ENCODE measurements around the gene IMPG1.
"Not testable (repeated sequence)": the region's sequence is repeated elsewhere in the genome, so short reads cannot be mapped to it uniquely, and the experiment has no call there.

IMPG1 gene

DNA sequence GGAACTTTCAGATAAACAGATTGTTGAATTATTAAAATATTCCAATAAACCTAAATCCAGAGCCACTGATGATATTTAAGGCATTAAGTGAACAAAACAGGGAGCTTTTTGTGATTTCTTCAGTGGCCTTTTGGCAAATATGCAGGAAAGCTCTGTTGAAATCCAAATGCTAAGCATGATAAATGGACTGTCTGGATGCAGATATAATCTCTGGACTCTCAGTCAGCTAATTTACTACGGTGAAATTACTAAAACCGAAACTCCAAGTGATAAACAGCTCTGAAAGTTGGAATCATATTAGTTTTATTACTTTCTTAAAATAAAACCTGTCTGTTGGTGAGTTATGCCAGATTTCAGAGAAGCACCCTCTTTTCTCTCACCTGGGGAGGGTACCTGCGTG, 120.3 kb downstream of the IMPG1 start:
- no peak for DNase-seq (ENCODE audit: low read depth)

DNA sequence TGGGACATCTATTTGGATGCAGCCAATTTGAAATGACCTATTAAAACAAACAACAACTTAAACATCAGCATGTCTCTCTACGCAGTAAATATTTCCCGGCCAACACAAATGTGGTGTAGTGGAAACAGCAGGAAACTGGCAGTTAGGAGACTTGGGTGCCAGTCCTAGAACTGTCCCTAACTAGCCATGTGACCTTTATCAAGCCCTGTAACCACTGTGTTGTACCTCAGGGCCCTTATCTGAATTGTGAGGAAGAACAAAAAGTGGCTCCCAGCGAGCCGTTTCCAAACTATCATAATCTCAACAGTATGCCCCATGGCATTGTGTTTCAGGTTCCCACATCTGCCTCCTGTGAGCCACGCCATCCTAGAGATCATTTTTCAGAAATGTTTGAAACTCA, 124.5 kb downstream of the IMPG1 start:
- no peak for DNase-seq (ENCODE audit: low read depth)

DNA sequence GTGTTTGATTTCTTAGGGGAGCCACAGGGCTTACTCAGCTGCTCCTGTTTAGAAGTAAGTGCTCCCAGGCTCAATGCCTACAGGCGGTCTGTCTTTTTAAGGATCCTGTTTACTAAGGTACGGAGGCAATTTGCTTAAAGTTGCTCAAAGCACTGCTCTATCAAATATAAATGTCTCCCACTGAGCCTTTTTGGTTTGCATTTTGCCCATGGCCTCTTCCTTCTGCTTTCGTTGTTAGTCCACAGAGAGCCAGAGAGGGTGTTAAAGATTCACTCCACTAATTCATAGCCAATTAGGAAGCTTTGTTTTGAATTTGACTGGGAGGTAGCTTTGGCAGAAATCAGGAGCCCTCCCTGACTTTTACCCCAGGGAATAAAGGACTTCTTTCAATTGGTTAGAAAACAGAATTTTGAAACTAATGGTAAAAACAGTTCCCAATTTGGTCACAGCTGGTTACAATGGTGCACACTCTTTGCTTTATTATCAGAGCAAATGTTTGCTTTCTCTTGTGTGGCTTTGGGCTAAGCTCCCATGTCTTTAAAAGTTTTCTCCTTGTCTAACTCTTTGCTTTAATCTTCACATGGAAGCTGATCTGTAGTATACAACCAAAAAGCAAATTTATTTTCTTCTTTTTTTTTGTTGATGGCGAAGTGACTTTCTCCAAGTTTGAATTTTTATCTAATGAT, 126.2 kb downstream of the IMPG1 start:
- DNase-seq (ENCODE audit: low read depth), result no peak

DNA sequence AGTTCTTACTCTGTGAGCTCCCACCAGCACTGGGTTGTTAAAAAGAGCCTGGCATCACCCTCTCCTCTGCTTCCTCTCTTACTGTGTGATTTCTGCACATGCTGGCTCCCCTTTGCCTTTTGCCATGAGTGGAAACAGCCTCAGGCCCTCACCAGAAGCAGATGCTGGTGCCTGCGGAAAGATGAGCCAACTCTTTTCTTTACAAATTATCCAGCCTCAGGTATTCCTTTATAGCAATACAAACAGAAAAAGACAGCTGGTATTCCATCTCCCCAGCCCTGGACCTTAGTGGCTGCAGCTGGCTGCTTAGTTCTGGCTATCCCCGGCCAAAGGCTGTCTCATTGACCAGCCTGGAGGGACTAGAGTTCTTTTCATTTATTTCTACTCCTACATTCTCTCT, 129.1 kb downstream of the IMPG1 start:
- DNase-seq (ENCODE audit: low read depth), result no peak

DNA sequence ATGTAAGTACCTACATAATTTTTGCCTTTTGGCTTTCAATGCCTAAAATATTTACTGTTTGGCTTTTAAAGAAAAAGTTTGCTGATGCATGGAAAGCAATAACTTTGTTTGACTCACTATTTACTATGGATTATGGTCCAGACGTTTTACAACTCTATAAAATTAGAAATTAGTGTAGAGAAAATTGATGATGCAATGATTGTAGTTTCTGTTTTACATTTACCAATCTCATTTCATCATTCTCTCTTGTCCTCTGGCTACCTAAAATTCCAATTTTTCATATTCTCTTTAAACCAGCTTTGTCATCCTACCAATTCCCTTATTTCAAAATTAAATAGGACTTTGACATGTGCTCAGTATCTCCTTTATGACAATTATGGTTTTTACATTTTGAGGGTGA, 131.0 kb downstream of the IMPG1 start:
- no peak for DNase-seq (ENCODE audit: low read depth)

DNA sequence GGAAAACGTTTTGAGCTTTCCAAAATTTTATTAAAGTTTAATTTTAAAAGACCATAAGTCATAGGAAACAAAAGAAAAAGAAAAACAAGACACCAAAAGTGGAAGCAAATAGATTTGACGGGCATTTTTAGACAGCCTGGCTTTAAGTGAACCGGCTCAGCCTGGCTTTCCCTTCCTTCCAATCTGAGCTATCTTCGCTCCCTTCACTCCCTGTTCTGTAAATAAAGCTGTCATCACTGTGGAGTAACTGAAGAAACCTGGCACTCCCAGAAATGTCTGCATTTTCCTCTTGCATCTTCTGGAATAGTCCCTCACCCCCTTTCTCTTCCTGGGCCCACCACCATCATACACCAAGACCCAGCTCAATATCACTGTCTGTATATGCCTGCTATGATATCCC, 131.9 kb downstream of the IMPG1 start:
- DNase-seq (ENCODE audit: low read depth), result no peak

DNA sequence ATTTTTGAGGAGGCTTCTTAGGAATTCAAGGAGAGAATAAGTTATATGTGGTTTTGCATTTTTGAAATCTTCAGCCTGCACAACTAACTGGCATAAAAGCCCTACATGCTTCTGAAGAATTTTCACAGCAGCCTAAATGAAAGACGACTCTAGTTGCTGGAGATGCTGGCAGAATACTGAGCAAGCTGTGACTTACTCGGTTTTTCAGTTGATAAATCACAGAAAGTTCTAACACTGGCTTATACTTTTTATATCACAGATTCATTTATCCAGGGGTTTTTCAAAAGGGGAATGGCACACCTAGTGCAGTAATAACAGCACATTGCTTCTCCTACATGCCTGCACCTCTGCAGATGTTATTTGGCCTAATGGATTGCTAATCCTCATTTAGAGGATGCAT, 134.6 kb downstream of the IMPG1 start:
- no peak for DNase-seq (ENCODE audit: low read depth)

DNA sequence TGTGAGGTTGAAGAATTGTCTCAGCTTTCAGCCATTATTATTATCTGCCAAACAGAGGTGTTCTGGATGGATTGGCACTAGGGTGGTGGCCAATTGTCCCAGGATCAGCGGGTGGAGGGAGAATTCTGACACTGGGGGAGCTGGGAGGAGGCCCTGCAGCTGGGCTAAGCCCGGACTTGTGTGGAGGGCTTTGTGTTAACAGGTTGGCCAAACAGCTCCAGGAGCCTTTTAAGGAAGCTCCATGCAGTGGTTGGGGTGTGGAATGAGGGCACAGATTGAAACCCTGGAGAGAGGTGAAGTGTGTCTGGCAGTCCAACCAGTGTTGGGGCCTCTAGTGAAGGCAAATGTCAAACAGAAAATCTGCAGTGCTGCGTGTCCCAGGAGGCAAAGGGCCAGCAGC, 135.8 kb downstream of the IMPG1 start:
- DNase-seq (ENCODE audit: low read depth), result no peak

DNA sequence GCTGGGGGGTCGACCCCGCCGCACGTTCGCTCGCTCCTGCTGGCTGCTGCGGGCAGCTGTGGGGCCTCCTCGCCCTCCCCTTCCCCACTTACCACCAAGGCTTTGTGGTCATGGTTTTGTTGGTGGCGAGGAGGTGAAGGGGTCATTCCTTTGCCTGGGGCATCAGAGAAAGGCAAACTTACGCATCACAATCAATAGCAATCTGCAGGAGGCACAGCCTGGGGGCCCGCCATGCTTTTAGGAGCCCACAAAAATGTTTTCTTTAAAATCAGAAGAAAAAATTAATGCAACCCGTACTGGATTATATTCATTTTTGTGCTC, 137.0 kb downstream of the IMPG1 start:
- no peak for DNase-seq (ENCODE audit: low read depth)

DNA sequence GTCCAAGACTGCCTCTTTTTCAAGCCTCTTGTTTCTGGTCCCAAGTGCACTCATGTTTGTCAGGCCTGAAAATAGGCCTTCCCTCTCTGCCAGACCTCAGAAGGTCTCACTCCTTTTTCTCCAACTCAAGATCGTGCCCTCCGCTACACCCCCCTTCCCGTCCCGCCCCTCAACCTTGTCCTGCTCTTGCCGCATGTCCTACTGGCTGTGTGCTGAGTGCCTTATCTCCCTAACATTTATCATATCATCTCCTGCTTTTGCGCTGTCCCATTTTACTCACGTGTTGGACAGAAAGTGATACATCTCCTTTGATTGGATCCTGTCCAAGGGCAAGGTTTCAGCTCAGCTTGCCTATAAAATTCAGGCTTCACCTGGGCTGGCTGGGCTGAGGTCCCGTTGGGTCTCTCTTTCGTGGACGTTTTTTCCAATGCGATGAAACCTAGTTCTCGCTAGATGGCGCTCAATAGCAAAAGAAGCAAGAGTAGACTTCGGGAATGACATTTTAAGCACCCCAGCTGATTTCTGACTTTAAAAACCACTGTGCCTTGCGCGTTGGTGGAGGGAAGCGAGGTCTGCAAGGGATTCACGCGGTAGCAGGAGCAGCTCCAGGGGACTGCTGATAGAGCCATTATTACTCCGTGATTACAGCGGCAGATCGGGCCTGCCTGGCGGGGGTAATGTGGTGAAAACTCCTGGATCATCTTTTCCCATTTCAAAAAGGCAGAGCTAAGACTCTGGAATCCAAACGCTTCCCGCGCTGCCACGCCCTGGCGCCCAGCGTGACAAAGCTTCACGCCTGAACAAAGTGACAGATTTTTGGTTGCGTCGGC, 137.6 kb downstream of the IMPG1 start:
- peak; percentile 27 for DNase-seq (ENCODE audit: low read depth)

DNA sequence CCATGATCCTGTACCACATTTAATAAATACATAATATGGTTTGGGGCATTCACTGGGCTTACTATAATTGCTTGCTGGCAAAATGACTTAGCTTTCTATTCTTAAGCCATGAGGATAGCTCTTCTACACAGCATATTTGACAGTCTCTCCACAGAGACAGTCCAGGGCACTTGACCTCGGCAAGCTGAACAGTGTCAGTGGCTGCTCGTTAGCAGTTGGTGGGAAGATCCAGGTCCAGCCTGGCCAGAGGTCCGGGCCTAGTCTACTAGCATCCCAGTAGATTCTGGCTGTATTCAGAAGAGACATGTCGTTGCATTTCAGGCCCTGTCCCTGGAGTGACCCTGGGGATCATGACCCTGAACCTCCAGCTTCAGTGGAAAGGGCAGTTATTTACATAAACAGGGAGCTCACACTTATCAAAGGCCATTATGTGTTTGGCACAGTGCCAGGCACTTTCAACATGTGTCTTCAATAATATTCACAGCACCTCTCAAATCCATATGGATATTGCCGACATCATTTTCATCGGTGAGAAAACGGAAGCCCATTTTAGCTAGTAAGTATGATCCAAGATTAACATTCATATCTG, 139.0 kb downstream of the IMPG1 start:
- no peak for DNase-seq (ENCODE audit: low read depth)

DNA sequence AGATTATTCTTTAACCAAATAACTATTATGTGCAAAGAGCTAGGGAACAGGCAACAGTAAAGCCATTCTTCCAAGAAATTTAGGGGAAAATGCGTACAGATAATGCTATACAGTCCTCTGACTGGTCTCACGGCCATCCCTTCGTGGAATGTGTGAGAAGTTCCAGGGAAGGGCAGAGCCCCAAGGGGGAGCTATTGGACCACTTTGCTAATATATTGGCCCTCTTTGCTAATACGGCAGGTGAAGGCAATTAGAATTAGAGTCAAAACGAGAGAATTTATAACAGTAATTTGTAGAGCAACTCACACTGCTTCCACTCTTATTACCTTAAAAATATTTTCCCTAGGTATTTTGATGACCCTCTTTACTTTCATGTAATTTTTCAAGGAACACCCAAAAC, 140.4 kb downstream of the IMPG1 start:
- DNase-seq (ENCODE audit: low read depth), result no peak

DNA sequence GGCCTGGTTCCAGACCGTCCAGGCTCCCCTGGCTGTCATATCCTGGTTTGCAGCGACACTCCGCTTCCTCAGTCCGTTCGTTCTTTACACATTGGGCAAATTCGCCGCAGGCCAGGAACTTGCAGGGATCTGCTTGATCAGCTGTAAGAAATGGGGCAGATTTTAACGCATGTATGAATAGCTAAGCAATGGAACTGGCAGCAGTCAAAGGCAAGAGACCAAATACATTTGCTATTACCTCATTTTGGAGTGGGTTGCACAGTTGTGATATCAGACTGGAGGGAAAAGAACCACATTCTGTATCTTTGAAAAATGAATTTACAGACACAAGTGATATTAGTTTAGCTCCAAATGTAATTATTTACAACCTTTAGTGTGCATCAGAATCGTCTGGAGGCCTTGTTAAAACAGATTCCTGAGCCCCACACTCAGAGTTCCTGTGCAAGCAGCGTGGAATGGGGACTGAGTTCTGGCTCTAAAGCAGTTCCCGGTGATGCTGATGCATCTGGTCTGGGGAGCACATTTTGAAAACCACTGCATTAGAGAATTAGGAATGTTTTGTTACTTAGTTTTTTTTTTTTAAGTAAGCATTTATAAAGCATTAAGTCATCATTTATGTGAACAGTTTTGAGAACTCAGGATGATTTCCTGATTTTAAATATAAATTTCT, 141.3 kb downstream of the IMPG1 start:
- no peak for DNase-seq (ENCODE audit: low read depth)

DNA sequence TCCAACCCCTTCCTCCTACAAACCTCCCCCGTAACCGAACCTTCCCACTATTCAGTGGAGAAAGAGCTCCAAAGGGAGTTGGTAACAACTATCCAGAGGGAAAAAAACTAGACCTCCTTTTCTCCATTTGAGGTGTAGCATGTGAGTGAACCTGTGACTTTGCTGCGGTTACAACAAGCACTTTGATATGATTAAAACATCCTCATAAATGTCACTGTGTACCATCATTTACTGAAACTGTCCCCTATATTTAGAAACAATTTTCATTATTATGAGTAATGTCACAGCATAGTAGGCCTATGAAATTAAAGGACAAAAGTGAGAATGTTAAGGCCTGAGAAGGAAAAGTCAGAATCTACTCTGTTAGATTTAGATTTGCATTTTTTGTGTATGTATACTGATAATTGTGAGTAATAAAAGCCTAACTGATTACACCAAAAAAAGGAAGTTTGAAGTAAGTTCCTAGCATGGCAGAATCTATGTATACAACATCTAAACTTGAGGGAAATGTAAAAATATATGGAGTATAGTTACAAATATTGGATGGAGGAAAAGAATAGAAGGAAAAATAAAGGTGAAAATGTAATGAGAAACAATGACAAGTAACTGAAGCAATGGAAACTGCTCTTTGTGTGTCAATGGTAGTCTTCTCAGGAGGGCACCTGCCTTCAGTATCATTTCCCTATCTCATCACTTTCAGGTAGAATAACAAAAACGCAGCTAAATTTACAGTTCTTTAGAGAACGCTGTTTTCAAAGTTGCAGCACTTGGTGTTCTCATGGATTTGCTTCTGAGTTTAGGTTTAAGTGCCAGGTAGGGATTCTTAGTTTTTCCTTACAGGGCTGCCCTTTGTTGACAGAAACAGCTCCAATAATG, 145.9 kb downstream of the IMPG1 start:
- no peak for DNase-seq (ENCODE audit: low read depth)

DNA sequence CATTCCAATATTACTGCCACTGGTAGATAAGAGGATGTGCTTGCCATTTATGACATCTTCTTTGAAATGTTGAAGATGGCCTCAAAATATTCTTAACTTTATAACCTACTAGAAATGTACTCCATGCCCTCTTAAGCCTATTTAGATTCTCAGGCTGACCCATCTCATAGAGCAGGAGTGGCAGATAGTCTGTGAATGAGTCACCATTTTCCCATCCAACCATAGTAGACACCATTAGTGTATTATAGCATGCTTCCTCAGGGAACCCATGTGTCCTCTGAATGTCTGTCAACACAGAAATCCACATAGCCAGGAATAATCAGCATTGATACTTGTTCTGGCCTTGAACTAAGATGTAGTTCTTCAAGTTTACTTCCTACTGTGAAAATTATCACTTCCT, 150.2 kb downstream of the IMPG1 start:
- no peak for DNase-seq (ENCODE audit: low read depth)

DNA sequence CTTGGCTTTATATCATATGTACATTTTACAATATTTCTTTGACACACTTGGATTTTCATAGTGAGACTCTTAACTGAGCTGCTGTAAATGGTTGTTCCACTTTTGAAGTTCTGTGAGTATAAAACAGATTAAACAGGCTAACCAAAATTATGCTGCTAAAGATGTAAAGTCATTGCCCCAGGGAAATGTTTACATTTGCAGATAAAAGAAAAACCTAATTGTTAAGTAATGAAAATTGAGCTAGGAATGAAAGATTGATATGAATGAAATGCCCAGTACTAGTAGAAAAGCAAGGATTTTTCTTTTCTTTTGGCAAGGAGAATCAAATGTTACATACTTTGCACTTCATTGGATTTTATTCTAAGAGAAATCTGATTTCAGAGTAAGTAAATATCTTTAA, 159.4 kb downstream of the IMPG1 start:
- no peak for DNase-seq (ENCODE audit: low read depth)

DNA sequence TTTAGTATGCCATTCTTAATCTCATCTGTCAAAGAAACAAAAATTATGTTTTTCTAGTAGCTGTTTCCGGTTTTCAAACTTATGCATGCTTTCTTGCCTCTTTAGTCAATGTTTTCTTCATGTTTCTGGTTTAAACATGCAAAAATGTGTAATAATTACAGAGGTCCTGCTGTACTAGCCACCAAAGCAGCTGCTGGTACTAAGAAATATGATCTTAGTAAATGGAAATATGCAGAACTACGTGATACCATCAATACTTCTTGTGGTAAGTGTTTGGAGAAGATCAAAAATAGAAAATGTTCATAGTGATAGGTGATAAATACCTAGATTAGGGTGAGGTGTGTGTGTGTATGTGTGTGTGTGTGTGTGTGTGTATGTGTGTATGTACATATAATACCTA, 165.0 kb downstream of the IMPG1 start:
- DNase-seq (ENCODE audit: low read depth), result no peak

DNA sequence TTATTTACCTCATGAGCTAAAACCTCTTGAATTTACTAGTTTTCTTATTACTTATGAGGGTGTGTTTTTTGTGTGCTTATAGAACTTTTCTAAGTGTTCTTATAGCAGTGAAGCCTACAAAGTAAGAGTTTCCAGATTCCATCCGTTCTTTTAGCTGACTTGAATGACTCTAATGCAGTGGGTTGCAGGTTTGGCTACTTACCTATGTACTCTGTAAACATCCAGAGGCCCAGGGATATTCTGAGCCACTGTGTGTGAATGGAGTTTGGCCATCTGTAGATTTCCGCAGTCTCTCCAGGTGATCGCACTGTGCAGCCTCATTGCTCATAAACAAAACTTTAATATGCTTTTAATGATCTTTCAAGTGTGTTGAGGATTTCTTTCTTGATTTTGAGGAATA, 165.6 kb downstream of the IMPG1 start:
- no peak for DNase-seq (ENCODE audit: low read depth)

DNA sequence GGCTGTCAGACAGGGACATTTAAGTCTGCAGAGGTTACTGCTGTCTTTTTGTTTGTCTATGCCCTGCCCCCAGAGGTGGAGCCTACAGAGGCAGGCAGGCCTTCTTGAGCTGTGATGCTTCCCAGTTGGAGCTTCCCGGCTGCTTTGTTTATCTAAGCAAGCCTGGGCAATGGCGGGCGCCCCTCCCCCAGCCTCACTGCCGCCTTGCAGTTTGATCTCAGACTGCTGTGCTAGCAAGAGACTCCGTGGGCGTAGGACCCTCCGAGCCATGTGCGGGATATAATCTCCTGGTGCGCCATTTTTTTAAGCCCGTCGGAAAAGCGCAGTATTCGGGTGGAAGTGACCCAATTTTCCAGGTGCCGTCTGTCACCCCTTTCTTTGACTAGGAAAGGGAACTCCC, 167.3 kb downstream of the IMPG1 start:
- DNase-seq (ENCODE audit: low read depth), result not testable (repeated sequence)

DNA sequence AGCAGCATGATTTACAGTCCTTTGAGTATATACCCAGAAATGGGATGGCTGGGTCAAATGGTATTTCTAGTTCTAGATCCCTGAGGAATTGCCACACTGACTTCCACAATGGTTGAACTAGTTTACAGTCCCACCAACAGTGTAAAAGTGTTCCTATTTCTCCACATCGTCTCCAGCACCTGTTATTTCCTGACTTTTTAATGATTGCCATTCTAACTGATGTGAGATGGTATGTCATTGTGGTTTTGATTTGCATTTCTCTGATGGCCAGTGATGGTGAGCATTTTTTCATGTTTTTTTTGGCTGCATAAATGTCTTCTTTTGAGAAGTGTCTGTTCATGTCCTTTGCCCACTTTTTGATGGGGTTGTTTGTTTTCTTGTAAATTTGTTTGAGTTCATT, 172.2 kb downstream of the IMPG1 start:
- DNase-seq (ENCODE audit: low read depth), result not testable (repeated sequence)

DNA sequence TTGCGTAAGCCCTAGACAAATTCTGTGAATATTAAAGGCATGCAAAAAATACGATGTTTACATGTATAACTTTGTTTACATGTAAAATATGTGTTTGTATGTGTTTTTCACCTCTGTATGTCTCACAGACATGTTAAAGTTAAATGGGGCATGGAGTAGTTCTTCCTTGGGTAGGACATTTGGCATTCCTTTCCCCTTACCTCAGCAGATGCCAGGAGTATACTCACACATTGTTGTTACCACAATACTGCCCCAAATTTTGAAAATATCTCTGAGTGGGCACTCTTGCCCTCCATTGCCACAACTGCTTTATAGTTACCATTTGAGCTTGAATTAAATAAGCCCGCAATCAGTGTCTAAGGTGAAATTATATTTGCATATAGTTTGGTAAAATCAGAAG, 175.9 kb downstream of the IMPG1 start:
- no peak for DNase-seq (ENCODE audit: low read depth)

DNA sequence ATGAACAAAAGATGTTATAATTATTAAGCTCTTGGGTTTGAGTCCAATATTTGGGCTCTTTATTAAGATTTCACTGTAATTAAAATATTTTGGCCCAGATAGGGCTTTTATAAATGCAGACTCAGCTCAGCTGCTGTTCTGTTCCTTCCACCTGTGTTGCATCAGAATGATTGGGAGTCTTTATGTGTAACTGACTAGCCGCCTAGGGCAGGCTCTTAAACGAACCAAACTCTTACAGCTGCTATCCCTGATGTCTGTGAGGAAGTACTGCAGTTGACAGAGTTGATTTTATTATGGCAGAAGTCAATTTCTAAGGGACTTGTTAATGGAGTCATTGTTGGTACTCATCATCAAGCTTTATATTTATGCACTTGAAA, 178.7 kb downstream of the IMPG1 start:
- DNase-seq (ENCODE audit: low read depth), result no peak
